Large intestine (tissue), 3 donors: ENCODE measurements around the gene CASP5. TPM values are rescaled to one million over a fixed set of nuclear protein-coding genes. Genes with fewer than 3 reads are reported as not detected.
"Not testable (repeated sequence)": the region's sequence is repeated elsewhere in the genome, so short reads cannot be mapped to it uniquely, and the experiment has no call there.

Source experiments
- DNase-seq, 2 donors: peaks; one replicate each; pipeline versions ENCODE4 v3.0.0 to v3.0.0-alpha.2; 2013
- H3K27ac ChIP-seq: one replicate; pipeline ENCODE4 v1.5.1; 2013; ENCODE audit warnings: low read length
- H3K27me3 ChIP-seq: 2 replicates; pipeline ENCODE4 v1.6.1; 2013; ENCODE audit warnings: low read length; ENCODE audit not compliant: control insufficient read depth, insufficient read depth
- H3K36me3 ChIP-seq: 2 replicates; pipeline ENCODE4 v1.6.1; 2013; ENCODE audit warnings: low read length; ENCODE audit not compliant: control insufficient read depth, insufficient read depth
- H3K4me1 ChIP-seq: one replicate; pipeline ENCODE4 v1.6.1; 2013; ENCODE audit warnings: low read length; ENCODE audit not compliant: control insufficient read depth, insufficient read depth
- H3K4me3 ChIP-seq: one replicate; pipeline ENCODE4 v1.5.1; 2013; ENCODE audit warnings: low read length
- H3K9me3 ChIP-seq: one replicate; pipeline ENCODE4 v1.6.1; 2013; ENCODE audit warnings: mild to moderate bottlenecking, low read depth, low read length, moderate library complexity; ENCODE audit not compliant: control insufficient read depth
- WGBS: methylation state at CpG from one replicate; pipeline ENCODE4 v1.1.5; 2013; ENCODE audit warnings: low lambda C conversion rate; ENCODE audit not compliant: insufficient coverage; 5-methylcytosine and 5-hydroxymethylcytosine counted together
- polyA plus RNA-seq: library from polyadenylated mRNA; unstranded; fragments of 120-200 nt; gene quantifications from one replicate; pipeline ENCODE4 v1.2.1, GENCODE V29; 2013

The CASP5 gene
- polyA plus RNA-seq, 1 donor, result 15.2 TPM

DNA sequence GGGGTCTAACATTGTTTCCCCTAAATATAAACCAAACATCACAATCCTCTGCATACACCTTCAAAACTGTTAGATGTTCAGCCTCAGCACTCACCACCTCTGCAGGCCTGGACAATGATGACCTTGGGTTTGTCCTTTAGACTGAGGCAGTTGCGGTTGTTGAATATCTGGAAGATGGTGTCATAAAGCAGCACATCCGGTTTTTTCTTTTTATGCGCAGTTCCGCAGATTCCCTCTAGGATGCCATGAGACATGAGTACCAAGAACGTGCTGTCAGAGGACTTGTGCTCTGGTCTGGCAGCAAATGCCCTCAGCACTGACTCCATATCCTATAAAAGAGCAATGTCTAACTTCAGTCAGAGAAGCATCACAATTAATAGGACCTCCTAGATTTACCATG, 22.8 kb downstream of the CASP5 start:
- Histone ChIP-seq H3K27ac (no peak overlapping the region), H3K27me3 (no peaks in the 10 kb centered on the region), H3K4me1 (no peaks in the 10 kb centered on the region), H3K4me3 (no peak overlapping the region), H3K36me3 (no peaks in the 10 kb centered on the region), H3K9me3 (no peaks in the 10 kb centered on the region)
- no CpG with 5 or more reads among the region's 5 CpGs for WGBS
- DNase-seq, result no peak

DNA sequence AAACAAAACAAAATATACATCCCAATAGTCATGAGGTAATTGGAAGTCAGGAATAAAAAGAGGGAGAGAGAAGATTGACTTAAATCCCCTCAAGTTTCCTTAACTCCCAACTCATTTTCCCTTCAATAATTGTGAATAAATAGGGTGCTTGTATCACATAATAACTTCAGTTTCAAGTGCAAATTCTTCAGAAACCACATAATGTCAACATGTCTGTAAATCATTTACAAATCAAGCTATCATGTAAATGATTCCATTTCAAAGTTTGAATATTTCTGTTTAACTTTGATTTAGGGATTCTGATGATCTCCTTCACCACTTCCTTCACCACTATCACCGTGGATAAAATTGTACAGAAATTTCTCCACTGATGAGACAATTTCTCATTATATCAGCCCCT, 23.2 kb downstream of the CASP5 start:
- H3K27ac ChIP-seq, result no peak overlapping the region
- DNase-seq, result no peak
- H3K36me3 ChIP-seq, result no peaks in the 10 kb centered on the region
- no CpG with 5 or more reads among the region's 1 CpG for WGBS
- no peaks in the 10 kb centered on the region for H3K4me1 ChIP-seq
- no peak overlapping the region for H3K4me3 ChIP-seq
- H3K9me3 ChIP-seq, result no peaks in the 10 kb centered on the region
- no peaks in the 10 kb centered on the region for H3K27me3 ChIP-seq

- WGBS, result 100% methylated on average over 3 of the region's 6 CpGs
- no peaks in the 10 kb centered on the region for H3K9me3 ChIP-seq
- H3K36me3 ChIP-seq, result no peaks in the 10 kb centered on the region
- no peaks in the 10 kb centered on the region for H3K27me3 ChIP-seq
- no peak overlapping the region for H3K4me3 ChIP-seq
- H3K27ac ChIP-seq, result no peak overlapping the region
- H3K4me1 ChIP-seq, result no peaks in the 10 kb centered on the region
- no peak for DNase-seq
Observed at GRCh38 chr11:104997288-104997687, 25.7 kb downstream of the CASP5 start.

DNA sequence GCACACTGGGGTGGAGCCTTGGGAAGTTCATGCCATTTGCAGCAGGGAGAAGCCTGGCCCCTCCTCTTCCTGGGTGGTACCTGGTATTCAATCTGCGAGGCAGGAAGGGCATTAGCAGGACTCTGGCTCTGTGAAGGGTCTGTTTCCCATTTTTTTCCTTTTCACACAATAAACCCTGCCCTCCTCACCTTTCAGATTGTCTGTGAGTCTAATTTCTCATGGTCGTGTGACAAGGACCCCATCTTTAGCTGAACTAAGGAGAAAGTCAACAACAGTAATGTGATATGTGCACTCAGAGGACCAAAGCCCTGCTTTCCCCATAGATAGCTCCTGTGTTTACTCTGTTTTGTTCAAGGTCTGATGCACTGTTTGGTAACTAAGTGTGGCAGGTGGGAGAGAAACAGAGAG, 28.0 kb downstream of the CASP5 start:
- no peak overlapping the region for H3K27ac ChIP-seq
- no peak overlapping the region for H3K4me3 ChIP-seq
- H3K4me1 ChIP-seq, result no peaks in the 10 kb centered on the region
- no peaks in the 10 kb centered on the region for H3K27me3 ChIP-seq
- H3K9me3 ChIP-seq, result no peaks in the 10 kb centered on the region
- no peaks in the 10 kb centered on the region for H3K36me3 ChIP-seq
- no peak for DNase-seq
- WGBS, result no CpG with 5 or more reads among the region's 2 CpGs

GRCh38 chr11:104992781-104993180, 30.2 kb downstream of the CASP5 start:
- H3K27ac ChIP-seq, result no peak overlapping the region
- H3K4me3 ChIP-seq, result no peak overlapping the region
- H3K9me3 ChIP-seq, result peaks cover 3% of the 10 kb centered on the region
- DNase-seq, result no peak
- WGBS, result no CpG with 5 or more reads among the region's 1 CpG
- H3K36me3 ChIP-seq, result no peaks in the 10 kb centered on the region
- H3K4me1 ChIP-seq, result no peaks in the 10 kb centered on the region
- no peaks in the 10 kb centered on the region for H3K27me3 ChIP-seq

- Histone ChIP-seq H3K4me3 (no peak overlapping the region), H3K4me1 (no peaks in the 10 kb centered on the region), H3K27me3 (no peaks in the 10 kb centered on the region), H3K27ac (no peak overlapping the region), H3K36me3 (no peaks in the 10 kb centered on the region), H3K9me3 (peaks cover 8% of the 10 kb centered on the region)
- DNase-seq, result no peak
- 57% methylated on average over 1 of the region's 4 CpGs for WGBS
Observed at GRCh38 chr11:104991994-104992393, 31.0 kb downstream of the CASP5 start.

- 80% methylated on average over 1 of the region's 3 CpGs for WGBS
- no peaks in the 10 kb centered on the region for H3K36me3 ChIP-seq
- no peaks in the 10 kb centered on the region for H3K27me3 ChIP-seq
- DNase-seq, result peak; percentile 54 to 75
- H3K4me3 ChIP-seq, result no peak overlapping the region
- no peak overlapping the region for H3K27ac ChIP-seq
- peaks cover 4% of the 10 kb centered on the region for H3K4me1 ChIP-seq
- peaks cover 8% of the 10 kb centered on the region for H3K9me3 ChIP-seq
Observed at GRCh38 chr11:104984808-104985207, 38.2 kb downstream of the CASP5 start.

DNA sequence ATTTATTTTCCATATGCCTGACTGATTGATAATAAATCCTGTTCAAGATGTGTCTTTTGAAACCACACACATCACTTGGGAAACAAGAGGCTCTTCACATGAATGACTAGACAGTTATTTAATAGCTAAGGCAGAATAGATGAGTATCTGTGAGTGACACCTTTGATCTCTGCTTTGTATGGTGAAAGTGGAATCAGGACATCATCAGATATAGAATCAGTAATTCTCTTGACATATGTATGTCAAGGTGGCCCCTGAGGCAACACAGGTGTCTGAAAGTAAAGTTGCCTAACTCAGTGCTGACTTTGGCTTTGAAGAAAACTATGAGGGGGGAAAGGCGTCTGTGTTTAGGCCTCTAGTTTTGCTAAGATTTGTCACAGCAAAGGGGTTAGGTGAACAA, 43.1 kb downstream of the CASP5 start:
- H3K36me3 ChIP-seq, result no peaks in the 10 kb centered on the region
- no CpG with 5 or more reads among the region's 1 CpG for WGBS
- H3K27me3 ChIP-seq, result no peaks in the 10 kb centered on the region
- no peak overlapping the region for H3K27ac ChIP-seq
- H3K4me1 ChIP-seq, result peaks cover 4% of the 10 kb centered on the region
- no peak overlapping the region for H3K4me3 ChIP-seq
- H3K9me3 ChIP-seq, result no peaks in the 10 kb centered on the region
- no peak for DNase-seq

- H3K4me1 ChIP-seq, result peaks cover 10% of the 10 kb centered on the region
- peaks cover 4% of the 10 kb centered on the region for H3K9me3 ChIP-seq
- no peaks in the 10 kb centered on the region for H3K27me3 ChIP-seq
- no peaks in the 10 kb centered on the region for H3K36me3 ChIP-seq
- H3K27ac ChIP-seq, result no peak overlapping the region
- WGBS, result no CpG with 5 or more reads among the region's 2 CpGs
- DNase-seq, result no peak
- H3K4me3 ChIP-seq, result no peak overlapping the region
Observed at GRCh38 chr11:104973616-104974015, 49.4 kb downstream of the CASP5 start.

- 100% methylated on average over 2 of the region's 8 CpGs for WGBS
- not testable (repeated sequence) for H3K9me3 ChIP-seq, H3K27ac ChIP-seq, H3K4me3 ChIP-seq, DNase-seq, H3K27me3 ChIP-seq, H3K36me3 ChIP-seq
- peaks cover 10% of the 10 kb centered on the region for H3K4me1 ChIP-seq
Observed at GRCh38 chr11:104972924-104973323, 50.0 kb downstream of the CASP5 start.

DNA sequence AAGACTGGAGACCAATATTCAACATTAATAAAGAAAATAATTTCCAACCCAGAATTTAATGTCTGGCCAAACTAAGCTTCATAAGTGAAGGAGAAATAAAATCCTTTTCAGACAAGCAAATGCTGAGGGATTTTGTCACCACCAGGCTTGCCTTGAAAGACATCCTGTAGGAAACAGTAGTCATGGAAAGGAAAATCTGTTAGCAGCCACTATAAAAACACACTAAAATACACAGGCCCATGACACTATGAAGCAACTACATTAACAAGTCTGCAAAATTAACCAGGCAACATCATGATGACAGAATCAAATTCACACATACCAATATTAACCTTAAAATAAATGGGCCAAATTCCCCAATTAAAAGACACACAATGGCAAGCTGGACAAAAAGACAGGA, 52.2 kb downstream of the CASP5 start:
- no peaks in the 10 kb centered on the region for H3K27me3 ChIP-seq
- H3K27ac ChIP-seq, result no peak overlapping the region
- no peak for DNase-seq
- peaks cover 10% of the 10 kb centered on the region for H3K4me1 ChIP-seq
- no peak overlapping the region for H3K4me3 ChIP-seq
- H3K9me3 ChIP-seq, result peaks cover 4% of the 10 kb centered on the region
- no peaks in the 10 kb centered on the region for H3K36me3 ChIP-seq
